Left lobe of liver (tissue), 2 donors: ENCODE measurements around the gene ELOVL4. TPM values are rescaled to one million over a fixed set of nuclear protein-coding genes. Genes with fewer than 3 reads are reported as not detected.
A peak's percentile ranks its signal among the peaks of the same experiment; 100 is the strongest.

ENCODE experiments used
- ATAC-seq: fragments of 200-7000 bp; cut with Tn5 transposase; one replicate; pipeline ENCODE4 v1.9.1; 2020; ENCODE audit warnings: mild to moderate bottlenecking, moderate library complexity
- DNase-seq: peaks from one replicate; pipeline ENCODE4 v3.0.0-alpha.2; 2020; ENCODE audit warnings: low spot score
- total RNA-seq: library from RNA; stranded (reverse); gene quantifications from one replicate; pipeline ENCODE4 v1.2.1, GENCODE V29; 2021
- donor health status: DM: no; HTN: no; CAD: no; lungs with moderate emphysema.
- donor health status: DM: no; HTN: yes; CAD: no.

The ELOVL4 gene
- total RNA-seq, 1 donor from 2014 or later: not detected

DNA sequence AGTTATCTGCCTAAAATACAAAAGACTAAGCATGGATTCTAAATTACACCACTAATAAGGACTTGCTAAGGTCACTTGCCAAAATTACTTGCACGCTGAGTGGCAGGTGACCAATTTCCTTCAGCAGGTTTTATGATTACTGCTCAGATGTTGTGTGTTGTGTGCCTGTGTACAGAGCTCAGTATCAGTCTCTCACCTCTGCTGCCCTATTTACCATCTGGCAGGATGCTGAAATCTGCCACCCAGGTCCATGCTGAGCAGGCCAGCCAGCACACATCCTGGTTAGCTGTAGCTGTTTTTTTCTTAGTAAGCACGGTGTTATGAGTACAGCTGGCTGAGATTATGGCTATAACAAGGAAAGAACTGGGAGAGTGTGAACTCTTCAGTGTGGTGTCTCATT is 34.0 kb downstream of the ELOVL4 start:
- DNase-seq: no peak
- ATAC-seq: no peak

GRCh38 chr6:79911992-79912391 is 35.4 kb downstream of the ELOVL4 start:
- DNase-seq (no peak), ATAC-seq (no peak)

- no peak for DNase-seq
- ATAC-seq: no peak
Measured at GRCh38 chr6:79909517-79909916, 37.8 kb downstream of the ELOVL4 start.

DNA sequence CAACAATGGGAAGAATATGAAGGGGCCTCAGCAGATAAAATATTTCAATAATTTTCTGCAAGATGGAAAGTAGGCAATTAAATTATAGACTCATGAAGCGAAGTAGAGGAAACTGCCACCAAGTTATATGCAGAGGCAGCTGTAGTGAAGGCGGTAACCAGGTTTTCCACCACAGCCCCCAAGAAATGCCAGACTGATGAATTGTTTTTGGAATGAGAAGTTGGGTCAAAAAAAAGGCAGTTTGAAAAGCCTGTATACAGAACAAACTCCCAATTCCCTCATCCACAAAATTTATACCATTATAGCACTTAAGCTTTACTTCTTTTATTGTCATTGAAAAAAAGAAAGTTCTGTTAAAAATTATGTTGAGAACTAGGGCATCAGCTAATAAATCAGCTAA is 45.3 kb downstream of the ELOVL4 start:
- DNase-seq: no peak
- ATAC-seq: no peak

- DNase-seq (no peak), ATAC-seq (no peak)
Measured at GRCh38 chr6:79898076-79898475, 49.3 kb downstream of the ELOVL4 start.

- no peak for DNase-seq
- ATAC-seq: no peak
Measured at GRCh38 chr6:79896075-79896449, 51.3 kb downstream of the ELOVL4 start.

DNA sequence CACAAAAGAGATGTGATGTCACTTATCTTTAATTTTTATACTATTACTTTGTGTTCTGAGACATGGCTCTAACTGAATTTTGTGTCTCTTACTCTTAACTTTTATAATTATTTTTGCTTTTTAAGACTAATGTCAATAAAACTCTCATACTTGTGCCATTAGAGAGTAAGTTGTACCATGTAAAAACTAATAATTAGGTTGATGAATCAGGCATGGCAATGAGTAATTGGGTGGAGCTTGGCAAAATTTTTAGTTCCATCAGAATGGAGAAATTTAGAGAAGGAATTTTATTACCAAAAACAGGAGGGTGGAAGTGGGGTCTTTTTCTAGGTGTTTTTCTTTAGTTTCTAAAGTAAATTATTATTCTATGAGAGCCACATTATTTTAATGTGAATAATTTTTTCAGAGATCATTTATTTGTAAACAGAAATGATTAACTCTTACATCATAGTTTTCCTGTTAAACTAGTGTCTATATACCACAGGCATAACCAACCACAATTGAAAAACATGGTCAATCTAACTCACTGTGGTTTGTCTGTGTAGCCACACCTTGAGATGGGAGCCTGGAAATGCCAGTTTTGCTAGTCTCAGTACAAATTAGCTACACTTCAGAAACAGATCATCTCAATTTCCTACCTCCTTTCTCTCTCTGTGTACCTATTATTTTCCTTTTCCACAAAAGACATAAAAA is 51.8 kb downstream of the ELOVL4 start:
- no peak for ATAC-seq
- no peak for DNase-seq

DNA sequence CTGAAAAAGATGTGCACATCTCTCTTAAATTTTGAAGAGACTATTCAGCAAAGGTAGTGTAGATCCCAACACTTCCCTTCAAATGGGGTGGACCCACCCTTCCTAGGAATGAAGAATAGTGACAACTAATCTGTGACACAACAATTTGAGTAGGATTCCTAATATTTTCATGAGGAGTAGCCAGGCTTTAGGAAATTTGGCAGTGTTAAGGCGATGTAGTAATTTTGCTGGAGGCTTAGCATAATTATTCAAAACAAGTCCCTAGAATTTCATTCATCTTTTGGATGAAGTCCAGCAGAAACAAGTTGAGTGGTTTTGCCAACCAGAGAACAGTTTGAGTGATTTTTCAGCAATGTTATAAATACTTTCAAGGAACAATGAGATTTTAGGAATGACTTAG is 52.4 kb downstream of the ELOVL4 start:
- no peak for DNase-seq
- ATAC-seq: no peak

DNA sequence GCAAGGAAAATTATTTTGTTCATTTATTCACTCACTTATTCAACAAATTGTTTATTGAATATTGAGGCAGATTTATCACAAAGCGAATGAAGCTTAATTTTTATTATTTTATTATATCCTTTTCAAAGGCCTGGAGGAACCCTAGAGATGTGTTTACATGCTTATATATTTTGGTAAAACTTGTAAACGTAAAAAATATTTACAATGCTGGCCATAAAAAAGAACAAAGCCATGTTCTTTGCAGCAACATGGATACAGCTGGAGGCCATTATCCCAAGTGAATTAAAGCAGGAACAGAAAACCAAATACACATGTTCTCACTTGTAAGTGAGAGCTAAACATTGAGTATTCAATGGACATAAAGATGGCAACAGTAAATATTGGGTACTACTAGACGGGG is 58.8 kb downstream of the ELOVL4 start:
- ATAC-seq (no peak), DNase-seq (no peak)

DNA sequence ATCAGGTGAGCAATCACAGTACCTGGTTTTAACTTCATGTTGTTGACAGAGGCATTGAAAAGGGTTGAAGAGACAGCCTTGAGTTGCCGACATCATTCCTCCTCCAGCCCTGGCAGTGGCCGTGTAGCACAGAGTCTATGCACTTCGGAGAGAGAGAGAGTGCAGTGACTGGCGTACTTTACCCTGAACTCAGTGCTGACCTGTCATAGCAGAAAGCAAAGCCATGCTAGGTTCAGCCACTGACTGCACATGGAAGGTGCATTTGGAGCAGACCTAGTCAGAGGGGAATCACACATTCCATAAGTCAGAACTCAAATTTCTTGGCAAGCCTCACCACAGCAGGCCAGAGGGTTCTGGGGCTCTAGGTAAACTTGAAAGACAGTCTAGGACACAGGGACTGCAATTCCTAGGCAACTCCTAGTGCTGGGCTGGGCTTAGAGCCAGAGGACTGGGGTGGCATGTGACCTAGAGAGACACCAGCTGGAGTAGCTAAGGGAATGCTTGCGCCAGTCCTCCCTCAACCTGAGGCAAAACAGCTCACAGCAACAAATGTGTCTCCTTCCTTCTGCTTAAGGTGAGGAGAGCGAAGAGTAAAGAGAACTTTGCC is 69.1 kb downstream of the ELOVL4 start:
- ATAC-seq: peak; percentile 91
- peak; percentile 90 for DNase-seq

GRCh38 chr6:79874531-79875134 is 72.7 kb downstream of the ELOVL4 start:
- peak; percentile 31 for ATAC-seq
- no peak for DNase-seq

GRCh38 chr6:79872986-79873385 is 74.4 kb downstream of the ELOVL4 start:
- ATAC-seq: no peak
- no peak for DNase-seq

DNA sequence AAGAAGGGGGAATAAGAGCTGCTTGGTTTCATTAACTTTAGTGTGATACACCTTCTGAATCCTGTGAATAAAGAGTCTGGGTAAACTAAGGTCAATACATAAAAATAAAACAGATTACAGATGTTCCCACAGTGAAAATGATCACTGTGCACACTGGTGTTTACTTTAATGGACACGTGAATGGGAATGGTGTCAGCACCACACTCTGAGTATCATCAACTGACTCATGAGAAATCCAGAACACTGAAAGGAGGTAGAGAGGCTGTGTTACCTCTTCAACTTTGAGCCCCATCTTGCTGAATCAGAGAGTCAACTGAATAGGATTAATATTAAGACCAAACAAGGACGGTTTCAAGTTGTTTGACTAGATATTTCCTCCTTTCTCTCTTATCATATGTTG is 75.0 kb downstream of the ELOVL4 start:
- ATAC-seq (peak; percentile 9), DNase-seq (no peak)

DNA sequence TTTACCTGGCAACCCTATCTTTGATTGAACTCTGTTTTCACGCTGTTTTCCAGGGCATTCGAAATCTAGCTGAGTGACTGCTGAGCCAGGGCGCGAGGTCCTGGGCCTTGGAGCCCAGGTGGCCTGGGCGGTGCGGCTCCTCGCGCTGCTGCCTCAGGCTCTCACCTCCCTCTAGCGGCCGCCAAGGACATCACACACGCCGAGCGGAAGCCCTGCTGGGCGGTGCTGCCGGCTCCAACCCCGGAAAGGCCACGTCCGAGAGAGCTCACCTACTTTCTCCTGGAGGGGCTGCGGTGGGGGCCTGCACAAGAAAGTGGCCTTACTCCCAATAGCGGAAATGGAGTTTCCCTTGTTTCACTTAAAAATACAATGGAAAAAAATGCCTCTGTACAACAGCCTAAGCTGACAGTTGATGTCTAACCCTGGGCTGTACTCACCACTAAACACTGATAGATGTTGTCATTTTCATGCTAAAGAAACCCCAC is 77.7 kb downstream of the ELOVL4 start:
- ATAC-seq (peak; percentile 96), DNase-seq (peak; percentile 90)

DNA sequence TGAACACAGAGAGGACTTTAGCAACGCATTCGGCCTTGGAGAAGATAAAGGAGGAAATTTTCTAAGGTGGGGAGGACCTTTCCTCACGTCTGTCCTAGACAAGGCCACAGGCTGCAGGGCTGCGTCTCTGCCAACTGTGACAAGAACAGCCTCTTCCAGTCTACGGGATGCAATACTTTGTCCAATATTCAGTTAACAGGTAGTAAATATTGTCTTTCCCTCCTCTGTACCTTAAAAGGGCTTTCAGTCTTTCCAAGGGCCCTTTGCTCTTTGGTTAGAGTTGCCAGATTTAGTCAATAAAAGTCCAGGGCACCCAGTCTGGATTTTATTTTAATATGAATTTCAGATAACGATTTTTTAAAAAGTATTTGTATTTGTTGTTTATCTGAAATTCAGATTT is 78.2 kb downstream of the ELOVL4 start:
- DNase-seq (peak; percentile 76), ATAC-seq (peak; percentile 72)

DNA sequence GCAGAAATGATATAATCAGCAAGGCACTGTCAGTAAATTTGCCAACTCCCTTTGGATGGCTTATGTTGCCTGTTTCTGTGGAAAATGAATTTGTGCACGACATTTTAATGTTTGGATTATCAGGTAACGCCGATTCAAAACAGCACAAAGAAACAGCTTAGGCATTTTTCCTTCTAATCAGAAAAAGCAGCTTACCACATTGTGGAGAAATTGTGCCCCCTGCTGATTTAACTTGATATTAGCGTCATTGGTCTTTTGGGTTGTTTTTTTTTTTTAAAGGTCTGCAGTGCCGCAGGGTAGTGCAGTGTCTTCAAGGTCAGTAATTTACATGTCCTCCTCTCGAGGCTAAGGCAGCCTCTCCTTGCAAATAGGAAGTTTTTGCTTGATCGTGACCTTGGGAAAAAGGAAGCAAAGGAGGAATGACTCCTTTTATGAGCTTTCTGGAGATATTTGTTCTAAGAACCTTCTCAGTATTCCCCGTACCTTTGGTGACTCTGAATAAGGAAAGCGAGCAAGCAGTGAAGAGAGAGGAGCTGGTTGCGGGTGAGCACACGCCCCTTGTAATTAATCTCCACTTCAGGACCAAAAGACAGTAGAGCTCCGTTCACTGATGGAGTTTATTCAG is 79.1 kb downstream of the ELOVL4 start:
- ATAC-seq: peak; percentile 61
- DNase-seq: no peak

Other genes starting within 250 kb of the ELOVL4 start
- 0.28 TPM for gene TTK, start 57.1 kb upstream of the ELOVL4 start, total RNA-seq
- 64.9 TPM for gene BCKDHB, start 159.1 kb upstream of the ELOVL4 start, total RNA-seq